Fibroblast of lung (primary cell): ENCODE results near the gene TP53BP2.

Experiments used
- CTCF ChIP-seq, 2 donors: IDR thresholded peaks in 1 of 2; conservative IDR thresholded peaks in 1 of 2; 1 replicate in 1 of 2; 2 replicates in 1 of 2; pipeline ENCODE4 v1.5.1; 2011 to 2012; ENCODE audit warnings: low read length in 2 of 2, control low read depth in 1 of 2, inconsistent platforms in 1 of 2, low read depth in 1 of 2, mild to moderate bottlenecking in 1 of 2
- EZH2 ChIP-seq: IDR thresholded peaks from 2 replicates; pipeline ENCODE4 v1.5.1; 2012; ENCODE audit warnings: low read length, control low read depth, mild to moderate bottlenecking; ENCODE audit errors: missing control alignments

- TF ChIP-seq CTCF (conservative IDR thresholded peaks at IDR 0.05 in 1 of 2, IDR thresholded peaks at IDR 0.05 in 1 of 2; ENCODE audit: low read depth in 1 of 2, low read length in 2 of 2) (no peak), EZH2 (no peak)
Measured at GRCh38 chr1:223864084-223864483, 18.3 kb upstream of the TP53BP2 start.
